Transverse colon (tissue), 4 donors: ENCODE results near the gene PPM1J. TPM values are rescaled to one million over a fixed set of nuclear protein-coding genes. Genes with fewer than 3 reads are reported as not detected.

Experiments used
- DNase-seq: peaks from one replicate; pipeline ENCODE4 v3.0.0-alpha.2; 2019
- H3K27ac ChIP-seq, 4 donors: fragments of 200-600 bp; sonication (generic); 2 replicates each; pipeline ENCODE4 v1.5.1; 2016 to 2018; ENCODE audit warnings: inconsistent platforms in 4 of 4
- H3K27me3 ChIP-seq: fragments of 200-600 bp; sonication (generic); 2 replicates; pipeline ENCODE4 v1.5.1; 2017; ENCODE audit warnings: inconsistent platforms
- H3K36me3 ChIP-seq, 4 donors: fragments of 200-600 bp; sonication (generic); 2 replicates each; pipeline ENCODE4 v1.5.1; 2017 to 2019; ENCODE audit warnings: inconsistent platforms in 4 of 4
- H3K4me1 ChIP-seq, 4 donors: fragments of 200-600 bp; sonication (generic); 2 replicates each; pipeline ENCODE4 v1.5.1; 2017 to 2020; ENCODE audit warnings: inconsistent platforms in 4 of 4
- H3K4me3 ChIP-seq, 4 donors: fragments of 200-600 bp; sonication (generic); 1 replicate in 1 of 4; 2 replicates in 3 of 4; pipeline versions ENCODE4 v1.5.1 to v1.6.1; 2017 to 2019; ENCODE audit warnings: inconsistent platforms in 4 of 4
- H3K9me3 ChIP-seq, 2 donors: fragments of 200-600 bp; sonication (generic); 2 replicates each; pipeline ENCODE4 v1.5.1; 2017 to 2019; ENCODE audit warnings: inconsistent platforms in 2 of 2
- EP300 ChIP-seq: sonication (generic); formaldehyde crosslinking; IDR thresholded peaks from one replicate; pipeline ENCODE4 v1.6.1; 2017; ENCODE audit warnings: antibody characterized with exemption, low read depth
- POLR2A ChIP-seq: fragments of 450-650 bp; IDR thresholded peaks from one replicate; pipeline ENCODE4 v1.6.1; 2016; ENCODE audit warnings: antibody characterized with exemption, mild to moderate bottlenecking, moderate library complexity
- POLR2AphosphoS5 ChIP-seq, 3 donors: sonication (generic); formaldehyde crosslinking; IDR thresholded peaks; one replicate each; pipeline ENCODE4 v1.6.1; 2016; ENCODE audit warnings: antibody characterized with exemption in 3 of 3
- WGBS, 2 donors: methylation state at CpG; one replicate each; pipeline ENCODE4 v1.1.5; 2018; ENCODE audit warnings: low coverage in 1 of 2; 5-methylcytosine and 5-hydroxymethylcytosine counted together
- in situ Hi-C, 4 donors: fragments of 200-750 bp; cut with MboI; loops; one replicate each; pipeline versions ENCODE4 v1.15.0 to v1.15.1; 2017; ENCODE audit warnings: low sequenced_read_pairs in 3 of 4, low pct_ligation_motif_present in 1 of 4, low pct_unique_long_range_greater_than_20kb in 1 of 4
- intact Hi-C: fragments of 100-400 bp; cut with DNase I; formaldehyde crosslinking; loops from one replicate; pipeline ENCODE4 v1.15.1; 2023; ENCODE audit warnings: low total_unique reads
- total RNA-seq, 4 donors: library from RNA; depleted of rRNA; stranded (reverse); fragments of >200 nt; gene quantifications; one replicate each; pipeline ENCODE4 v1.1.0, GENCODE V29; 2016
- TF ChIP-seq, protein P1 (sequence below), 5 experiments: fragments of 200-600 bp in 3 of 5; fragments of 450-650 bp in 2 of 5; sonication (generic) in 3 of 5; IDR thresholded peaks; 1 replicate in 2 of 5; 2 replicates in 3 of 5; pipeline ENCODE4 v1.5.1; 2016 to 2017; ENCODE audit warnings: antibody characterized with exemption in 5 of 5, inconsistent platforms in 3 of 5, mild to moderate bottlenecking in 2 of 5, moderate library complexity in 1 of 5

The PPM1J gene
- total RNA-seq, 4 donors from 2014 or later, result 0.68 to 1.7 TPM; not detected in 2

DNA sequence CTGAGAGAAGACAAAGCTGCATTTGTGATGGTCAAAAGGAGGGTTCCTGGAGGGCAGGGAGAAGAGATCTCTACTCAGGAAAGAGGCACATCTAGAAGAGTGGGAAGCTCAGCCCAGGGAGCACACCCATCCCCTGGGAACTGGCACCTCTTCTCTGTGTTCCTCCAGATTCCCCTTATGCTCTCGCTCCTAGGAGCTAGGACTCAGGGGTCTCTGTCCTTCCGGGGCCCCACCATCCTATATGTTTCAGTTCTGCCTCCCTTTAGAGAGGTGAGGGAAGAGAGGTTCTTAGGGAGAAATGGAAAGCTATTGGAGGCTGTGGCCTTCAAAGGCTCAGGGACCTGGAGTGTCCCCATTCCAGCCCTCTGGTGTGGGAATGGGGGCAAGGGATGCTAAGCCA, 4.6 kb upstream of the PPM1J start:
- no peak overlapping the region for H3K4me3 ChIP-seq
- no peaks in the 10 kb centered on the region for H3K36me3 ChIP-seq
- H3K9me3 ChIP-seq, result no peaks in the 10 kb centered on the region
- no peak for DNase-seq
- WGBS, 2 donors, result 91% methylated on average over 2 of the region's 2 CpGs; no CpG with 5 or more reads in 1 of the 2 donors
- intact Hi-C loops (loop anchor here (5.0 to 10.0 kb wide), 2 partner anchors 83 to 355 kb away; partner anchors contain the start of gene LRIG2), in situ Hi-C loops (loop anchor here (5.0 to 25.0 kb wide), 6 partner anchors 85 to 355 kb away; partner anchors contain the start of genes LRIG2 (in 2 of the 4), CAPZA1 (in 1 of the 4) and ST7L (in 1 of the 4))
- H3K27me3 ChIP-seq, result no peaks in the 10 kb centered on the region
- TF ChIP-seq POLR2AphosphoS5 (IDR thresholded peaks at IDR 0.05), result no peak
- TF ChIP-seq POLR2A, result no peak
- H3K4me1 ChIP-seq, result peaks cover 0 to 38% (median 27%) of the 10 kb centered on the region in 4 donors
- no peak overlapping the region for H3K27ac ChIP-seq

DNA sequence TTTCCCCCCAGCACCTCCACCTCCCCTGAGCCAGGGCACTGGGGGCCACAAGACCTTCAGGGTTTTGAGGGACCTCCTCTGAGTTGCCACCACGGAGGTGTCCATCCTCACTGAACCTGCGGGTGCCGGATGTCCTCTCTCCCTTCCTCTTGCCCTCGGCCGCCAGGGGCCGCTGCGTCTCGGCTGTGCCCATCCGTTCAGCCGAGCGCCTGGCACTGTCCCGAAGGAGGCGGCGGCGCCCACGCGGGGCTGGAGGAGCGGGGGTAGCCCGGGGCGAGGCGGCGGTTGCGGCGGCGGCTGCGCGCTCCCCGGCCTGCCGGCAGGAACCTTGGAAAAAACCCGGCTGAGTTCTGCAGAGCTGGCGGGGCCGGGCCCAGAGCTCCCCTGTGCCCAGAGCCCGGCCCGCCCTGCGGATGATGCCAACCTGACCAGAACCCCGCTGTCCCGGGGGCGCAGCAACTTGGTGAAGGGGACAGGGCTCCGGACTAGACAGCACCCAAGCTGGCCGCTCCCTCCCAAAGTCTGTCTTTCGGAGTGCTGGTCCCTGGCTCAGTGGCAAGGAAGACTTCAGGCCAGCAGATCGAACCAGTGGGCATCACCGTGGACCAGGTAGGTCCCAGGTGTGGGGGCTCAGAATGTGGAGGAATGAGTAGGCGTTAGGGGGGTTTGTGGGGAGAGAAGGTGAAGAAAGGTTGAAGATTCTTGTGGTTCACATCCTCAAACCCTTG, 3.7 kb upstream of the PPM1J start:
- intact Hi-C loops (loop anchor here (5.0 to 10.0 kb wide), 2 partner anchors 83 to 356 kb away; partner anchors contain the start of gene LRIG2), in situ Hi-C loops (loop anchor here in 2 of 4 donors (5.0 to 25.0 kb wide), 3 partner anchors 88 to 343 kb away; partner anchors contain the start of genes CAPZA1 (in 1 of the 2), LRIG2 (in 1 of the 2) and ST7L (in 1 of the 2))
- DNase-seq, result peak; percentile 87
- WGBS, 2 donors, result 13% methylated on average over 38 of the region's 44 CpGs; no CpG with 5 or more reads in 1 of the 2 donors
- no peaks in the 10 kb centered on the region for H3K9me3 ChIP-seq
- peak overlapping the region in 2 of 4 donors; percentile 13 to 21 for H3K4me3 ChIP-seq
- H3K27me3 ChIP-seq, result no peaks in the 10 kb centered on the region
- H3K27ac ChIP-seq, result no peak overlapping the region
- TF ChIP-seq POLR2AphosphoS5 (IDR thresholded peaks at IDR 0.05), result no peak
- TF ChIP-seq, protein P1, sequence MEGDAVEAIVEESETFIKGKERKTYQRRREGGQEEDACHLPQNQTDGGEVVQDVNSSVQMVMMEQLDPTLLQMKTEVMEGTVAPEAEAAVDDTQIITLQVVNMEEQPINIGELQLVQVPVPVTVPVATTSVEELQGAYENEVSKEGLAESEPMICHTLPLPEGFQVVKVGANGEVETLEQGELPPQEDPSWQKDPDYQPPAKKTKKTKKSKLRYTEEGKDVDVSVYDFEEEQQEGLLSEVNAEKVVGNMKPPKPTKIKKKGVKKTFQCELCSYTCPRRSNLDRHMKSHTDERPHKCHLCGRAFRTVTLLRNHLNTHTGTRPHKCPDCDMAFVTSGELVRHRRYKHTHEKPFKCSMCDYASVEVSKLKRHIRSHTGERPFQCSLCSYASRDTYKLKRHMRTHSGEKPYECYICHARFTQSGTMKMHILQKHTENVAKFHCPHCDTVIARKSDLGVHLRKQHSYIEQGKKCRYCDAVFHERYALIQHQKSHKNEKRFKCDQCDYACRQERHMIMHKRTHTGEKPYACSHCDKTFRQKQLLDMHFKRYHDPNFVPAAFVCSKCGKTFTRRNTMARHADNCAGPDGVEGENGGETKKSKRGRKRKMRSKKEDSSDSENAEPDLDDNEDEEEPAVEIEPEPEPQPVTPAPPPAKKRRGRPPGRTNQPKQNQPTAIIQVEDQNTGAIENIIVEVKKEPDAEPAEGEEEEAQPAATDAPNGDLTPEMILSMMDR (IDR thresholded peaks at IDR 0.05), result peak; percentile 61 to 89 (median 82)
- H3K36me3 ChIP-seq, result no peaks in the 10 kb centered on the region
- H3K4me1 ChIP-seq, result peaks cover 0 to 46% (median 35%) of the 10 kb centered on the region in 4 donors

DNA sequence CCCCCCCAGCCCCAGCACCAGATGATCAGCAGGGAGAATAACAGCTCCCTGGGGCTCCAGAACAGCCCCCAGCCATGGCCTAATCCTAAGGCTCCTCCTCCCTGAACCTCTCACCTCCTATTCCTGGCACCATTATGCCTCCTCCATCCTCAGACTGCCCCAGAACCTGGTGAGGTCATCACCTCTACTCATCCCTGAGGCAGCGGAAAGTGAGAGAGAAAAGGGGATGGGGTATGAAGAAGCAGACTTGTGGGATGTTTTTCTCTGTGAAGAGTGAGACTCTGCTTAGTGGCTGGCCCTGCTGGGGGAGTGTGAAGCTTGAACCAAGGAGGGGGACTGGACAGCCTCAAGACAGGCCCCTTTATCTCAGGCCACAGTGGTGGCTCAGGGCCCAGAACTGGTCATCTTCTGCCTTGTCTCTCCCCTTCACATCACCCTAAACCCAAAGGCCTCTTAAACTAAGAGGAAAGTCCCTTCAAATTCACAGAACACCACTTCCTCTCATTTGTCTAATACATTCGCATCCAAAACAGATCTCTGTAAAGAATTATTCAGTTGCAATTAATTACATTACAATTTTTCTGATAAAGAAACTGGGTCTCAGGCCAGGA, 2.2 kb upstream of the PPM1J start:
- TF ChIP-seq EP300 (no peak), POLR2A (no peak), POLR2AphosphoS5 (IDR thresholded peaks at IDR 0.05) (no peak)
- TF ChIP-seq, protein P1 (IDR thresholded peaks at IDR 0.05), result no peak
- in situ Hi-C loops (loop anchor here in 2 of 4 donors (5.0 to 25.0 kb wide), 3 partner anchors 90 to 345 kb away; partner anchors contain the start of genes CAPZA1 (in 1 of the 2), LRIG2 (in 1 of the 2) and ST7L (in 1 of the 2)), intact Hi-C loops (loop anchor here (5.0 to 10.0 kb wide), 2 partner anchors 85 to 357 kb away; partner anchors contain the start of gene LRIG2)
- 82% methylated on average over 2 of the region's 2 CpGs; no CpG with 5 or more reads in 1 of the 2 donors for whole genome bisulfite sequencing, 2 donors
- DNase-seq, result no peak
- Histone ChIP-seq H3K9me3 (no peaks in the 10 kb centered on the region), H3K4me3 (no peak overlapping the region), H3K27ac (no peak overlapping the region), H3K4me1 (peaks cover 0 to 40% (median 29%) of the 10 kb centered on the region in 4 donors), H3K27me3 (no peaks in the 10 kb centered on the region), H3K36me3 (no peaks in the 10 kb centered on the region)

DNA sequence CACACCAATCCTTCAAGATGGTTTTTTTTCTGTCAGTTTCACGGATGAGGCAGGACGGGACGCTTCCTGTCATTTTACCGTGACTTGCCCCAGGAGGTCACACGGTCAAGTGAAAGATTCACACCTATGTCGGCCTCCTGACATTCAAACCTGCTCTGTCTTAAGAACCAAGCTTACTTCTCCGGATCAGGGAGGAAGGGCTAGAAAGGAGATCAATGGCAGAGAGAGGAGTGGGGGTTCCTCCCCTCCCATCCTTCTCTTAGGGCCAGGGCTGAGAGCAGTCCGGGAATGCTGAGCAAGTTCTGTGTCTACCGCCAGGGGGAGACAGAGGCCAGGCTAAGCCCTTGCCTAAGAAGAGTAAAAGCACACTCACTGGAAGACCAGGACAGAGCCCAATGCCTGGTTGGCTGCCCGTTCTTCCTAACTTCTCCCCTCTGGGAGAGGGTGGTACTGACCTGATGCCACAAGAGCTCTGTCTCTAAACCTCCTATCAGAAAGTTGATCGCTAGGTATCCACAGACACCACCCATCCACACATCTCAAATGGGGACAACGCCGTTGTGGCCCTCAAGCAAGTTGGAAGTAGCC, 1.1 kb upstream of the PPM1J start:
- Histone ChIP-seq H3K27me3 (no peaks in the 10 kb centered on the region), H3K4me1 (peaks cover 0 to 39% (median 27%) of the 10 kb centered on the region in 4 donors), H3K27ac (peak overlapping the region; percentile 64 to 80 (median 72)), H3K36me3 (no peaks in the 10 kb centered on the region), H3K9me3 (no peaks in the 10 kb centered on the region), H3K4me3 (peak overlapping the region in 3 of 4 donors; percentile 50 to 61 (median 57))
- DNase-seq, result peak; percentile 91
- 17% methylated on average over 13 of the region's 13 CpGs; no CpG with 5 or more reads in 1 of the 2 donors for WGBS, 2 donors
- TF ChIP-seq EP300 (no peak), POLR2AphosphoS5 (IDR thresholded peaks at IDR 0.05) (no peak), POLR2A (no peak)
- TF ChIP-seq, protein P1 (IDR thresholded peaks at IDR 0.05), result peak; percentile 93 to 98 (median 95)
- intact Hi-C loops, result loop anchor here (5.0 to 10.0 kb wide), 2 partner anchors 86 to 359 kb away; partner anchors contain the start of gene LRIG2
- in situ Hi-C loops, result loop anchor here in 2 of 4 donors (5.0 to 25.0 kb wide), 3 partner anchors 91 to 346 kb away; partner anchors contain the start of genes CAPZA1 (in 1 of the 2), LRIG2 (in 1 of the 2) and ST7L (in 1 of the 2)
